ENCODE measurements around the gene ANKRD33B. TPM values are rescaled to one million over a fixed set of nuclear protein-coding genes. Genes with fewer than 3 reads are reported as not detected.

Gene ANKRD33B
- total RNA-seq, 1 donor from 2014 or later = 7.2 TPM

- DNase-seq (ENCODE audit: low spot score) = no peak
Observed at GRCh38 chr5:10578293-10578665, 14.4 kb downstream of the ANKRD33B start.

GRCh38 chr5:10578869-10579268 lies 15.0 kb downstream of the ANKRD33B start:
- DNase-seq (ENCODE audit: low spot score) = no peak

GRCh38 chr5:10579536-10580521 lies 16.0 kb downstream of the ANKRD33B start:
- DNase-seq (ENCODE audit: low spot score) = no peak

- DNase-seq (ENCODE audit: low spot score) = no peak
Observed at GRCh38 chr5:10580531-10581423, 16.9 kb downstream of the ANKRD33B start.

- DNase-seq (ENCODE audit: low spot score) = no peak
Observed at GRCh38 chr5:10581424-10581748, 17.5 kb downstream of the ANKRD33B start.

GRCh38 chr5:10581867-10582511 lies 18.1 kb downstream of the ANKRD33B start:
- DNase-seq (ENCODE audit: low spot score) = no peak

- DNase-seq (ENCODE audit: low spot score) = no peak
Observed at GRCh38 chr5:10582512-10582897, 18.6 kb downstream of the ANKRD33B start.

GRCh38 chr5:10583663-10584572 lies 20.0 kb downstream of the ANKRD33B start:
- DNase-seq (ENCODE audit: low spot score) = no peak

GRCh38 chr5:10584714-10585517 lies 21.0 kb downstream of the ANKRD33B start:
- DNase-seq (ENCODE audit: low spot score) = no peak

- DNase-seq (ENCODE audit: low spot score) = no peak
Observed at GRCh38 chr5:10585518-10585915, 21.6 kb downstream of the ANKRD33B start.

GRCh38 chr5:10586008-10586407 lies 22.1 kb downstream of the ANKRD33B start:
- no peak for DNase-seq (ENCODE audit: low spot score)

- DNase-seq (ENCODE audit: low spot score) = no peak
Observed at GRCh38 chr5:10586555-10586954, 22.7 kb downstream of the ANKRD33B start.

GRCh38 chr5:10588109-10588775 lies 24.4 kb downstream of the ANKRD33B start:
- no peak for DNase-seq (ENCODE audit: low spot score)

- DNase-seq (ENCODE audit: low spot score) = no peak
Observed at GRCh38 chr5:10588779-10589447, 25.0 kb downstream of the ANKRD33B start.

GRCh38 chr5:10590226-10590999 lies 26.5 kb downstream of the ANKRD33B start:
- DNase-seq (ENCODE audit: low spot score) = peak; percentile 81

GRCh38 chr5:10591159-10591558 lies 27.3 kb downstream of the ANKRD33B start:
- no peak for DNase-seq (ENCODE audit: low spot score)

GRCh38 chr5:10591966-10592365 lies 28.1 kb downstream of the ANKRD33B start:
- peak; percentile 82 for DNase-seq (ENCODE audit: low spot score)

GRCh38 chr5:10592601-10593000 lies 28.7 kb downstream of the ANKRD33B start:
- no peak for DNase-seq (ENCODE audit: low spot score)

All from umbilical cord (tissue), 2 donors.